GM18907 (cell line): ENCODE data around the gene RIN1.

ENCODE experiments used
- ATAC-seq: cut with Tn5 transposase; IDR thresholded peaks from one replicate; pipeline ENCODE4 v1.9.1; 2021; ENCODE audit warnings: mild to moderate bottlenecking, moderate library complexity; ENCODE audit not compliant: unreplicated experiment

Gene RIN1

DNA sequence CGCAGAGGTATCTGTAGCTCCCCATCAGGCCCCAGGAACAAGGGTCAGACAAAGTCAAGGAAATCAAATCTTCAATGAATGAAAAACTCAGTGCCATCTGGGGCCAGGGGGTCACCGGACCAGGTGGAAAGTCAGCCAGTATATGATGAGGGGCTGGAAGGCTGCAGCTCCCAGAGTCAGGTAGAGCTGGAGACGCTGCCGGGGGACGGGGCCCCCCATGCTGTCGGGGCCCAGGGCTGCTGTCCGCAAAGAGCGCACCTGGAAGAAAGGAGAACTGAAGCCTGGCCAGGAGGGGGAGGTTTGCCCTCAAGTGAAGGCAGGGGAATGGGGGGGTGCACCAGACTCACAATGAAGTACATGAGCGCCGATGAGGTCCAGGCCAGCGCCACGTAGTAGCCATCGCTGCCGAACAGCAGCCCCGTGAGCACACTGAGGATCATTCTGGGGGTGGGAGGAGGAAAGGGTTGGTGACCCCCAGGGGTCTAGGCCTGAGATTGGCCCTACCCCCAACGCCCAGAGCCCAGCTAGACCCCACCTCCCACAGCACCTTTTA lies 51.6 kb downstream of the RIN1 start:
- ATAC-seq = no peak

DNA sequence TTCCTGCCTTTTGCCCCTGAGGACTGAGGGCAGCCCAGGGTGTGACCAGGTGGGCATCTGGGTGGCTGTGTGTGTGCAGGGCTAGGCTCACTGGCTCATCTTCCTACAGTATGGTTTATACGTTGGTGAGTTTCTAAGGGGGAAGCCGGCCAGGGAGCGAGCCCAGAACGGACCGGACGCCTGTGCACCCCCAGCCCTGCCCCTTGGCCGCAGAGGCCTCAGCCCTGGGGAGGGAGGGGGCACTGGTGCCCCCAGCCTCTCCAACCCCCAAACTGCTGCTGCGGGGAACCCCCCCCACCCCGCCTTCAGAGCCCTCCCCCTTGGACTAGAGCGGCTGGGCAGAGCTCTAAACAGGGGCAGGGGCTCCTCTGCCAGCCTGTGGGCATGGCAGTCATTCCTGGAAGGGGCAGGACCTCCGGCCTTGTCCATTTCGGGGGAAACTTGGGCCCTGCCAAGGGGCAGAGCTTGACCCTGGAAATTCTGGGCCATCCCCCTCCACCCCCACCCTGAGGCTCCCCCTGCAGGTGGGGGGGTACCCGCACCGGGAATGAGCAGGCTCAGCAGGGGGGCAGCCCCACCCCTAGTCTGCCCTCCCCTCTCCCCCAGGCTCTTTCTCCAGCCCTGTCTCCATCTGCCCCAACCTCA lies 52.7 kb downstream of the RIN1 start:
- no peak for ATAC-seq

DNA sequence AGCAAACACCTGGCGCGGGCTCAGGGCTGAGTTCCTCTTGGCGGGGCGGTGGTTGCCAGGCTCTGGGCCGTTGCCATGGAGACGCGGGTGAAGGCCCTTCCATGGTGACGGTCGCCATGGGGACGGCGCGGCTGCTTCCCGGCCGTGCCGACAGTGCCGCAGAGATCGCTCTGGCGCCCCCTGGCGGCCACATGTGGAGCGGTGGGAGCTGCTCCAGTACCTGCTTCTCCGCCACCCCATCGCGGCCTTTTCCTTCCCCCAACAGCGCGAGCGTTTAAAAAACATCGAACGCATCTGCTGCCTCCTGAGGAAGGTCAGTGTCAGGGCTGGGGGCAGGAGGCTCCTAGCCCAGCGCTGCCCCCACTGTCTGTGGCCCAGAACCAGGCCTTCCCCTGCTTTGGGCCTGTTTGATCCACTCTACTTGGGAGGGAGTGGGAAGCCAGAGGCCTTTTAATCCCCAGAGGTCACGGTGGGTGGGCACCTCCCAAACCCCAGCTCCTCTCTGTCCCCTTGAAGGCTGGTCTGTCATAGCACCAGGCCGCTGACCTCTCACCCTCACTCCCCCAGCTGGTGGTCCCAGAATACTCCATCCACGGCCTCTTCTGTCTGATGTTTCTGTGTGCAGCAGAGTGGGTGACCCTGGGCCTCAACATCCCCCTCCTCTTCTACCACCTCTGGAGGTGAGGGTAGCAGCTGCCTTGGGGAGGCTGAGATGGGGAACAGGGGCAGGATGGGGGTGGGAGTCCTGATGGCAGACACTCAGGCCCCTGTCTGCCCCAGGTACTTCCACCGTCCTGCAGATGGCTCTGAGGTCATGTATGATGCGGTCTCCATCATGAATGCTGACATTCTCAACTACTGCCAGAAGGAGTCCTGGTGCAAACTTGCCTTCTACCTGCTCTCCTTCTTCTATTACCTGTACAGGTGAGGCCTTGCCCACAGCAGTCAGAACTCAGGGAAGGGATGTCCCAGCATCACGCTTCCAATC lies 53.5 kb downstream of the RIN1 start:
- peak; percentile 59 for ATAC-seq
